Measurements from ENCODE around the gene MXI1.
A peak's percentile ranks its signal among the peaks of the same experiment; 100 is the strongest.
"Not testable (repeated sequence)": the region's sequence is repeated elsewhere in the genome, so short reads cannot be mapped to it uniquely, and the experiment has no call there.

Gene MXI1

GRCh38 chr10:110181911-110182310 is 25.5 kb upstream of the MXI1 start:
- DNase-seq = no peak

GRCh38 chr10:110184398-110184797 is 23.0 kb upstream of the MXI1 start:
- DNase-seq = no peak

GRCh38 chr10:110185646-110186182 is 21.7 kb upstream of the MXI1 start:
- DNase-seq = not testable (repeated sequence)

- DNase-seq = no peak
These were observed 17.2 kb upstream of the MXI1 start for GRCh38 chr10:110190170-110190569.

GRCh38 chr10:110192552-110192951 is 14.9 kb upstream of the MXI1 start:
- DNase-seq = no peak

- DNase-seq = no peak
These were observed 6.9 kb upstream of the MXI1 start for GRCh38 chr10:110200503-110200902.

GRCh38 chr10:110201046-110201445 is 6.4 kb upstream of the MXI1 start:
- DNase-seq = not testable (repeated sequence)

- no peak for DNase-seq
These were observed 3.6 kb upstream of the MXI1 start for GRCh38 chr10:110203500-110204455.

- DNase-seq = no peak
These were observed 2.2 kb upstream of the MXI1 start for GRCh38 chr10:110205051-110205675.

GRCh38 chr10:110207805-110208613 is 604 bp downstream of the MXI1 start:
- DNase-seq = peak; percentile 53

- no peak for DNase-seq
These were observed 1.4 kb downstream of the MXI1 start for GRCh38 chr10:110208614-110209453.

- no peak for DNase-seq
These were observed 2.1 kb downstream of the MXI1 start for GRCh38 chr10:110209454-110209925.

- peak; percentile 12 for DNase-seq
These were observed 2.7 kb downstream of the MXI1 start for GRCh38 chr10:110209926-110210673.

GRCh38 chr10:110210674-110211464 is 3.5 kb downstream of the MXI1 start:
- peak; percentile 77 for DNase-seq

- DNase-seq = no peak
These were observed 4.0 kb downstream of the MXI1 start for GRCh38 chr10:110211465-110211843.

- no peak for DNase-seq
These were observed 5.0 kb downstream of the MXI1 start for GRCh38 chr10:110212119-110213006.

GRCh38 chr10:110214371-110214826 is 7.0 kb downstream of the MXI1 start:
- no peak for DNase-seq

- no peak for DNase-seq
These were observed 8.1 kb downstream of the MXI1 start for GRCh38 chr10:110215286-110216170.

Measured in KG1 (cell line).